ENCODE measurements around the gene P2RX3.

P2RX3 gene

GRCh38 chr11:57405271-57405860 lies 67.2 kb downstream of the P2RX3 start:
- no peak for DNase-seq

- no peak for DNase-seq
Observed at GRCh38 chr11:57406337-57406904, 68.3 kb downstream of the P2RX3 start.

GRCh38 chr11:57407010-57407920 lies 69.1 kb downstream of the P2RX3 start:
- DNase-seq: no peak

GRCh38 chr11:57407941-57408475 lies 69.9 kb downstream of the P2RX3 start:
- no peak for DNase-seq

GRCh38 chr11:57408771-57409170 lies 70.6 kb downstream of the P2RX3 start:
- DNase-seq: no peak

GRCh38 chr11:57409321-57410100 lies 71.4 kb downstream of the P2RX3 start:
- no peak for DNase-seq

- no peak for DNase-seq
Observed at GRCh38 chr11:57410287-57410686, 72.1 kb downstream of the P2RX3 start.

- no peak for DNase-seq
Observed at GRCh38 chr11:57413681-57414080, 75.5 kb downstream of the P2RX3 start.

- DNase-seq: no peak
Observed at GRCh38 chr11:57414612-57415212, 76.6 kb downstream of the P2RX3 start.

GRCh38 chr11:57416436-57416835 lies 78.3 kb downstream of the P2RX3 start:
- DNase-seq: no peak

- no peak for DNase-seq
Observed at GRCh38 chr11:57417056-57417455, 78.9 kb downstream of the P2RX3 start.

- DNase-seq: no peak
Observed at GRCh38 chr11:57418131-57418530, 80.0 kb downstream of the P2RX3 start.

- no peak for DNase-seq
Observed at GRCh38 chr11:57419146-57419545, 81.0 kb downstream of the P2RX3 start.

GRCh38 chr11:57421066-57421465 lies 82.9 kb downstream of the P2RX3 start:
- no peak for DNase-seq

- DNase-seq: no peak
Observed at GRCh38 chr11:57421805-57422204, 83.7 kb downstream of the P2RX3 start.

Measured in NCI-H2227 treated with DMSO at 0.1 percent for 48 hours (cell line).